Activated CD4-positive, alpha-beta T cell treated with anti-CD3 and anti-CD28 coated beads, Interleukin-2, amount 50 U/mL, for 4 hours (primary cell): ENCODE data around the gene ERC1.
"Not testable (repeated sequence)": the region's sequence is repeated elsewhere in the genome, so short reads cannot be mapped to it uniquely, and the experiment has no call there.

ENCODE experiments used
- DNase-seq, 2 experiments: peaks; one replicate each; pipeline ENCODE4 v3.0.0-alpha.2; 2020

ERC1 gene

GRCh38 chr12:1329784-1330476 is 338.9 kb downstream of the ERC1 start:
- no peak for DNase-seq

DNA sequence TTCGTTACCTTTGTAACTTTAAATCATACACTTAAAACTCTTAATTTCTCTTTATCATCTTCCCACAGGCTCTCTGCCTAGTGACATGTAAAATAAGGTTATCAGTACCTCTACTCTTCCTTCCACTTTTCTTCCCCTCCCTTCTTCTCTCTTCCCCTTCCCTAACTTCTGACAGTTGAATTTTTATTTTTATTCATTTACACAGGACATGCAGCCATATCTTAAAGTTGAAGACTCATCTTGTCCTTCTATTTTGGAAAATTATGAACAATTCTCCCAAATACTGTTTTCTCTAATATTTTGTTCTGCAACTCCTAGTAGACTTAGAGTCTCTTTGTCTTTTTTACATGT is 339.4 kb downstream of the ERC1 start:
- no peak for DNase-seq

- no peak for DNase-seq
Measured at GRCh38 chr12:1332327-1332726, 341.3 kb downstream of the ERC1 start.

- no peak for DNase-seq
Measured at GRCh38 chr12:1338483-1339177, 347.6 kb downstream of the ERC1 start.

DNA sequence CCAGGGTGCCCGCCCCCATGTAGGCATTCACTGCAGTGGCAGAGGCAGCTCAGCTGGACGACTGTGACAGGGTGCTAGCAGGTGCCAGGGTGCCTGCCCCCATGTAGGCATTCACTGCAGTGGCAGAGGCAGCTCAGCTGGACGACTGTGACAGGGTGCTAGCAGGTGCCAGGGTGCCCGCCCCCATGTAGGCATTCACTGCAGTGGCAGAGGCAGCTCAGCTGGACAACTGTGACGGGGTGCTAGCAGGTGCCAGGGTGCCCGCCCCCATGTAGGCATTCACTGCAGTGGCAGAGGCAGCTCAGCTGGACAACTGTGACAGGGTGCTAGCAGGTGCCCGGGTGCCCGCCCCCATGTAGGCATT is 348.1 kb downstream of the ERC1 start:
- not testable (repeated sequence) for DNase-seq

- DNase-seq: no peak
Measured at GRCh38 chr12:1339618-1340319, 348.7 kb downstream of the ERC1 start.

DNA sequence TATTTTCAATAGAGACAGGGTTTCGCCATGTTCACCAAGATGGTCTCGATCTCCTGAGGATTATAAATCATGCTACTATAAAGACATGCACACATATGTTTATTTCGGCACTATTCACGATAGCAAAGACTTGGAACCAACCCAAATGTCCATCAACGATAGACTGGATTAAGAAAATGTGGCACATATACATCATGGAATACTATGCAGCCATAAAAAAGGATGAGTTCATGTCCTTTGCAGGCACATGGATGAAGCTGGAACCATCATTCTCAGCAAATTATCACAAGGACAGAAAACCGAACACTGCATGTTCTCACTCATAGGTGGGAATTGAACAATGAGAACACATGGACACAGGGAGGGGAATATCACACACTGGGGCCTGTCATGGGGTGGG is 350.2 kb downstream of the ERC1 start:
- DNase-seq: not testable (repeated sequence)

DNA sequence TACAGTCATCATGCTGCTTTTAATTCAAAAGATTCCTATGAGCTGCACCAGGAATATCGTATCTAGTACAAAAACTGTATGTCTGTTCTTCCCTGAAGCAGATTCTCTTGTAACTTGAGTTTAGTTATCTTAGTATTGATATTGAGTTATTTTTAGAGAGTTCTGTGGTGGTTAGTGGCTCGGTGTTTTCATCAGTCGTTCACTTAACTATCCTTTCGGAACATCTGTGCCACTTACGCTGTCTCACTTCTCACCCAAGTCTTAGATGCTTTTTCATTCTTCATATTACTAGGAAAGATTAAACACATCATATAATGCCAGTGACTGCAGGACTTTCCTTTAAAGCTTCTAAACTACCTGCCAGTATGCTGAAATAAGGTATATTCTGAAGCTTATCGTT is 352.4 kb downstream of the ERC1 start:
- DNase-seq: no peak

GRCh38 chr12:1344245-1344644 is 353.2 kb downstream of the ERC1 start:
- DNase-seq: no peak

- DNase-seq: no peak
Measured at GRCh38 chr12:1346126-1346525, 355.1 kb downstream of the ERC1 start.

DNA sequence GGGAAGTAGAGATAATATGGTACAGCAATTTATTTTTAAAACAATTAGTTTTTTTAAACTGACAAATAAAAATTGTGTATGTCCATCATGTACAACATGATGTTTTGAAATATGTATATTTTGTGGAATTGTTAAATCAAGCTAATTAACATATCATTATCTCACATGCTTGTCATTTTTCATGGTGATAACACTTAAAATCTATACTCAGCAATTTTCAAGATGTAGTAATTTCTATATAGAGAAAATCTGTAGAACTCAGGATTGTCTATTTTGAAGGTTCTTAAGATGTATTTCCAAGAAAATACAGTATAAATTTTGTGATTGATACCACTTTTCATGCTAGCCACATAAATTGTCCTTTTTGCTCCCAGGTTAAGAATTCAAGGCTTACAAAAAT is 356.3 kb downstream of the ERC1 start:
- DNase-seq: no peak

GRCh38 chr12:1348606-1349005 is 357.6 kb downstream of the ERC1 start:
- DNase-seq: no peak

- DNase-seq: no peak
Measured at GRCh38 chr12:1350055-1350933, 359.3 kb downstream of the ERC1 start.

DNA sequence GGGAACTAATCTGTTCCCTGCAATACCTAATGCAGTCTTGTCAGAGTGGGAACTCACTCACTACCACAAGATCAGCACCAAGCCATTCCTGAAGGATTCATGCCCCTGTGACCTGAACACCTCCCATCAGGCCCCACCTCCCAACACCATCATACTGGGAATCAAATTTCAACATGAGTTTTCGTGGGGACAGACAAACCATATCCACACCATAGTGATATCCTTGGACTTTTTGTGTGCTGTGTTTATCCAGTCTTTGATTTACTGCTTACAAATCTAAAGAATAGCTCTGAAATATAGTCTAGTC is 359.9 kb downstream of the ERC1 start:
- no peak for DNase-seq

DNA sequence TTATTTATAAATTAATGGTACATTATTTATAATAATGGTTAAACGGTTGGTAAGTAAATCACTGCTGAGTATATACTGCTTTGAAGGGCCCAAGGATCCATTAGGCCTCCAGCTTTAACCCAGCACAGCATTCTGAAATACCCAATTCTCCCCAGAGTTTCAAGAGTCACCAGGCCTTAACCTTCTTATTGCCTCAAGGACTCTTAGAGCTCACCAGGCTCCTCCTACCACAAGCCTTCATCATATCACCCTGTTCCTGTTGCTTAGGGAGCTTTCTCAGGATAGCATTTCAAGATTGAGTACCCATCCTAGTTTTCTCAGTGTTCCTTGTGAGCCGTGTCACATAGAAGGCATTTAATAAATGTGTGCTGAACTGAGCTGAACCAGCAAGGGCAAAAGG is 360.9 kb downstream of the ERC1 start:
- no peak for DNase-seq

- DNase-seq: no peak
Measured at GRCh38 chr12:1353451-1353850, 362.4 kb downstream of the ERC1 start.

GRCh38 chr12:1355396-1355795 is 364.4 kb downstream of the ERC1 start:
- no peak for DNase-seq

- DNase-seq: not testable (repeated sequence)
Measured at GRCh38 chr12:1355871-1356270, 364.8 kb downstream of the ERC1 start.

DNA sequence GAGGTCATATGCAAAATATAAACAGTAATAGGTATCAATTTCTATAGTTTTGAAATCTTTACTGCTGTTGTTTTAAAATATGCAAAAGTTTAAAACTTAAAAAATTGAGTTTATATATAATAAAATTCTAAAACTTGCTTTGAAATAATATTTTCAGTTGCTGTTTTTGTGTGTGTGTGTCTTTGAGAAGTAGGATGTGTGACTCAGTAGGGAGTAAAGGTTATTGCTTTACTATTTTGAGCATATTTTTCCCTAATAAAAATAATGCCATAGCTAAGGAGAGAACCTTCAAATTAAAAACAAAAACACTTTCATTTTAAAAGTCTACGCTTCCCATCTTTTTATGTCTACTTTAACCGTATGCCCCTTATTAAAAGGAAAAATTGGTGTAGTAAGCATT is 365.3 kb downstream of the ERC1 start:
- DNase-seq: no peak

- no peak for DNase-seq
Measured at GRCh38 chr12:1357171-1357570, 366.1 kb downstream of the ERC1 start.

DNA sequence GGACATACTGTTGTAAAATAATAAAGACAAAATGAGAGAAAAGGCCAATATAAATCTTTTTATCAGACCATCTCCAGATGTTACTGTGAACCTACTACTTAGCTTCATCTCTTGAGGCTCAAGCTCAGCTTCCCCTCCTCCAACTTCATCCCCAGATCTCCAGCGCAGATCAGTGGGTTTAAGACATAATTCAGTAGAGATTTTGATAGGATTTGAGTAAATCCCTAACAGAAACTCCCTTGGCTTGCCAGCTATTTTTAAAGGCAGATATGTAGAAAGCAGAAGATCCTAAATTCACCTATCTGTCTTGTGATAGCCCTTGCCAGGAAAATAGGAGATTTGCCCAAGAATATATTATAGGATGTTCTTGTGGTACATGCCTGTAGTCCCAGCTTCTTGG is 366.7 kb downstream of the ERC1 start:
- no peak for DNase-seq

- DNase-seq: no peak
Measured at GRCh38 chr12:1360441-1361210, 369.6 kb downstream of the ERC1 start.
